Transverse colon (tissue), 3 donors: ENCODE measurements around the gene CYP17A1.
"Not testable (repeated sequence)": the region's sequence is repeated elsewhere in the genome, so short reads cannot be mapped to it uniquely, and the experiment has no call there.

Experiments
- POLR2A ChIP-seq: fragments of 450-650 bp; IDR thresholded peaks from one replicate; pipeline ENCODE4 v1.6.1; 2016; ENCODE audit warnings: antibody characterized with exemption, mild to moderate bottlenecking, moderate library complexity
- TF ChIP-seq, protein P1 (sequence below), 5 experiments: fragments of 200-600 bp in 3 of 5; fragments of 450-650 bp in 2 of 5; sonication (generic) in 3 of 5; IDR thresholded peaks; 1 replicate in 2 of 5; 2 replicates in 3 of 5; pipeline ENCODE4 v1.5.1; 2016 to 2017; ENCODE audit warnings: antibody characterized with exemption in 5 of 5, inconsistent platforms in 3 of 5, mild to moderate bottlenecking in 2 of 5, moderate library complexity in 1 of 5

- TF ChIP-seq POLR2A: not testable (repeated sequence)
- TF ChIP-seq, protein P1, sequence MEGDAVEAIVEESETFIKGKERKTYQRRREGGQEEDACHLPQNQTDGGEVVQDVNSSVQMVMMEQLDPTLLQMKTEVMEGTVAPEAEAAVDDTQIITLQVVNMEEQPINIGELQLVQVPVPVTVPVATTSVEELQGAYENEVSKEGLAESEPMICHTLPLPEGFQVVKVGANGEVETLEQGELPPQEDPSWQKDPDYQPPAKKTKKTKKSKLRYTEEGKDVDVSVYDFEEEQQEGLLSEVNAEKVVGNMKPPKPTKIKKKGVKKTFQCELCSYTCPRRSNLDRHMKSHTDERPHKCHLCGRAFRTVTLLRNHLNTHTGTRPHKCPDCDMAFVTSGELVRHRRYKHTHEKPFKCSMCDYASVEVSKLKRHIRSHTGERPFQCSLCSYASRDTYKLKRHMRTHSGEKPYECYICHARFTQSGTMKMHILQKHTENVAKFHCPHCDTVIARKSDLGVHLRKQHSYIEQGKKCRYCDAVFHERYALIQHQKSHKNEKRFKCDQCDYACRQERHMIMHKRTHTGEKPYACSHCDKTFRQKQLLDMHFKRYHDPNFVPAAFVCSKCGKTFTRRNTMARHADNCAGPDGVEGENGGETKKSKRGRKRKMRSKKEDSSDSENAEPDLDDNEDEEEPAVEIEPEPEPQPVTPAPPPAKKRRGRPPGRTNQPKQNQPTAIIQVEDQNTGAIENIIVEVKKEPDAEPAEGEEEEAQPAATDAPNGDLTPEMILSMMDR (IDR thresholded peaks at IDR 0.05): not testable (repeated sequence)
Measured at GRCh38 chr10:102855731-102856436, 18.7 kb upstream of the CYP17A1 start.
